ENCODE results near the gene MIDN. TPM values are rescaled to one million over a fixed set of nuclear protein-coding genes. Genes with fewer than 3 reads are reported as not detected.
A peak's percentile ranks its signal among the peaks of the same experiment; 100 is the strongest.

MIDN gene
- total RNA-seq, 3 donors from 2014 or later = 13.8 to 28.5 (median 22.4) TPM

- peaks cover 23 to 67% of the 10 kb centered on the region in 2 donors for H3K27me3 ChIP-seq
- peak overlapping the region in 1 of 3 donors; percentile 57 for H3K4me3 ChIP-seq
- intact Hi-C loops (cut with DNase I; ENCODE audit: low total_unique reads) = no loop called here
- H3K27ac ChIP-seq = no peak overlapping the region
- H3K9me3 ChIP-seq = no peaks in the 10 kb centered on the region
- TF ChIP-seq POLR2AphosphoS5 (IDR thresholded peaks at IDR 0.05) (no peak), POLR2A (IDR thresholded peaks at IDR 0.05) (no peak)
- TF ChIP-seq, protein P1, sequence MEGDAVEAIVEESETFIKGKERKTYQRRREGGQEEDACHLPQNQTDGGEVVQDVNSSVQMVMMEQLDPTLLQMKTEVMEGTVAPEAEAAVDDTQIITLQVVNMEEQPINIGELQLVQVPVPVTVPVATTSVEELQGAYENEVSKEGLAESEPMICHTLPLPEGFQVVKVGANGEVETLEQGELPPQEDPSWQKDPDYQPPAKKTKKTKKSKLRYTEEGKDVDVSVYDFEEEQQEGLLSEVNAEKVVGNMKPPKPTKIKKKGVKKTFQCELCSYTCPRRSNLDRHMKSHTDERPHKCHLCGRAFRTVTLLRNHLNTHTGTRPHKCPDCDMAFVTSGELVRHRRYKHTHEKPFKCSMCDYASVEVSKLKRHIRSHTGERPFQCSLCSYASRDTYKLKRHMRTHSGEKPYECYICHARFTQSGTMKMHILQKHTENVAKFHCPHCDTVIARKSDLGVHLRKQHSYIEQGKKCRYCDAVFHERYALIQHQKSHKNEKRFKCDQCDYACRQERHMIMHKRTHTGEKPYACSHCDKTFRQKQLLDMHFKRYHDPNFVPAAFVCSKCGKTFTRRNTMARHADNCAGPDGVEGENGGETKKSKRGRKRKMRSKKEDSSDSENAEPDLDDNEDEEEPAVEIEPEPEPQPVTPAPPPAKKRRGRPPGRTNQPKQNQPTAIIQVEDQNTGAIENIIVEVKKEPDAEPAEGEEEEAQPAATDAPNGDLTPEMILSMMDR (IDR thresholded peaks at IDR 0.05) = no peak
- no peak for DNase-seq (ENCODE audit: low spot score in 2 of 2)
- H3K4me1 ChIP-seq = no peaks in the 10 kb centered on the region
- H3K36me3 ChIP-seq = no peaks in the 10 kb centered on the region
These were observed 36.8 kb downstream of the MIDN start for GRCh38 chr19:1284979-1285736.

GRCh38 chr19:1285737-1286360, 37.5 kb downstream of the MIDN start, which contains the start of gene EFNA2:
EFNA2 (plus strand) TSS chr19:1285873; CDS start chr19:1286169, 296 bp downstream.
- intact Hi-C loops (cut with DNase I; ENCODE audit: low total_unique reads) = no loop called here
- TF ChIP-seq POLR2A (IDR thresholded peaks at IDR 0.05) = no peak
- no peak for TF ChIP-seq POLR2AphosphoS5 (IDR thresholded peaks at IDR 0.05)
- TF ChIP-seq, protein P1 (IDR thresholded peaks at IDR 0.05) = no peak
- H3K27me3 ChIP-seq = peaks cover 23 to 74% of the 10 kb centered on the region in 2 donors
- H3K27ac ChIP-seq = no peak within 1 kb of the TSS
- H3K36me3 ChIP-seq = no peaks in the 10 kb centered on the region
- H3K9me3 ChIP-seq = no peaks in the 10 kb centered on the region
- peak within 1 kb of the TSS in 2 of 3 donors; percentile 24 to 57 for H3K4me3 ChIP-seq
- no peak for DNase-seq (ENCODE audit: low spot score in 2 of 2)
- no peaks in the 10 kb centered on the region for H3K4me1 ChIP-seq

GRCh38 chr19:1286487-1287353, 38.3 kb downstream of the MIDN start:
- no peaks in the 10 kb centered on the region for H3K4me1 ChIP-seq
- peak overlapping the region in 1 of 3 donors; percentile 57 for H3K4me3 ChIP-seq
- TF ChIP-seq, protein P1 (IDR thresholded peaks at IDR 0.05) = no peak
- TF ChIP-seq POLR2AphosphoS5 (IDR thresholded peaks at IDR 0.05) = no peak
- intact Hi-C loops (cut with DNase I; ENCODE audit: low total_unique reads) = no loop called here
- no peak for DNase-seq (ENCODE audit: low spot score in 2 of 2)
- H3K27ac ChIP-seq = no peak overlapping the region
- peaks cover 23 to 83% of the 10 kb centered on the region in 2 donors for H3K27me3 ChIP-seq
- H3K36me3 ChIP-seq = no peaks in the 10 kb centered on the region
- no peaks in the 10 kb centered on the region for H3K9me3 ChIP-seq

GRCh38 chr19:1287354-1288225, 39.2 kb downstream of the MIDN start:
- no peaks in the 10 kb centered on the region for H3K9me3 ChIP-seq
- intact Hi-C loops (cut with DNase I; ENCODE audit: low total_unique reads) = no loop called here
- H3K27ac ChIP-seq = no peak overlapping the region
- H3K36me3 ChIP-seq = no peaks in the 10 kb centered on the region
- H3K27me3 ChIP-seq = peaks cover 23 to 92% of the 10 kb centered on the region in 2 donors
- peak overlapping the region in 1 of 3 donors; percentile 22 for H3K4me3 ChIP-seq
- no peaks in the 10 kb centered on the region for H3K4me1 ChIP-seq
- DNase-seq (ENCODE audit: low spot score in 2 of 2) = no peak
- TF ChIP-seq POLR2AphosphoS5 (IDR thresholded peaks at IDR 0.05) = no peak
- TF ChIP-seq, protein P1 (IDR thresholded peaks at IDR 0.05) = no peak
- TF ChIP-seq POLR2A (IDR thresholded peaks at IDR 0.05) = no peak

All from breast epithelium (tissue), 4 donors.